ENCODE data around the gene TMEM151A. TPM values are rescaled to one million over a fixed set of nuclear protein-coding genes. Genes with fewer than 3 reads are reported as not detected.
"Not testable (repeated sequence)": the region's sequence is repeated elsewhere in the genome, so short reads cannot be mapped to it uniquely, and the experiment has no call there.

The TMEM151A gene
- not detected for total RNA-seq

DNA sequence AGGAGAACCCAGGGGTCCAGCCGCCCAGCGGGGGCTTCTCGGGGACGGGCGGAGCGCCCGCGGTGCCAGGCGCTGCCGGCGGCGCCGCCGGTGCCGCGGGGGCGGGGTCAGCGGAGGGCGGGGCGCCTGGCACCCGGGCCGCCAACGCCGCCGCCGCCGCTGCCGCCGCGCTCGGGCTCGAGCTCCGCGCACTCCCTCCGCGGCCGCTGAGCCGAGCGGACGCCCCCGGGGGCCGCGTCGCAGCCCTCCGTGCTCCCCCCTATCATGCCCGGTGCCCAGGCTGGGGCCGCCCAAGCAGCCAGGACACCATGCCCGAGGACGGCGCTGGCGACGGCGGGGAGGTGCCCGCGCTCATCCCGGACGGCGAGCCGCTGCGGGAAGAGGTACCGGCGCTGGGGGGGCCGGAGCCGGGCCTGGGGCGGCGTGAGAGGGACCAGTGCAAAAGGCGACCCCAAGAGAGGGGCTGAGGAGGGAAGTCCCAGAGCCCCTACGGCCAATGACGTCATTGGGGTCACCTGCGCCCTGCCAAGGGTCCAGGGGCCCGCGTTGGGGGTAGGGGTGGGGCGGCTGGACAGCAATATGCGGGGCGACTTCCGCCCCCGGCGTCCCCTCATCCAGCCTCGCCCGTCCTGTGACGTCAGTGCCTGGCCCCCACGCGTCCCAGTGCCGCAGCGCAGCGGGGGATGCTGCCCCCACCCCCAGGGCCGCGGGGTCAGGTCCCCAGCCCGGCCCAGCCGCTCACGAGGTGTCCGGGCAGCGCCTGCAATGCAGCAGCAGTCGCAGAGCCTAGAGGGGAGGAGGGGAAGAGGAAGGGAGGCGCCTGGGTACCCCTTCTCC, at the start of gene TMEM151A:
TMEM151A (plus strand) TSS at position 189 of the 837 bp plus-strand sequence; CDS start at position 309, 120 bp downstream.
- H3K36me3 Mint-ChIP-seq (ENCODE audit: low read depth): no peaks in the 10 kb centered on the region
- no peak for DNase-seq
- H3K4me1 Mint-ChIP-seq: peaks cover 38% of the 10 kb centered on the region
- H3K9me3 Mint-ChIP-seq: no peaks in the 10 kb centered on the region
- H3K4me3 Mint-ChIP-seq: peak within 1 kb of the TSS; percentile 89
- POLR2A ChIA-PET: no interaction called here
- peaks cover 25% of the 10 kb centered on the region for H3K27me3 Mint-ChIP-seq
- CTCF ChIA-PET: interaction anchor here (1.2 to 1.9 kb wide), 2 partner anchors 10 to 117 kb away, joined by 3 to 11 read pairs; no protein-coding TSS in a partner anchor
- H3K27ac Mint-ChIP-seq: no peak within 1 kb of the TSS

DNA sequence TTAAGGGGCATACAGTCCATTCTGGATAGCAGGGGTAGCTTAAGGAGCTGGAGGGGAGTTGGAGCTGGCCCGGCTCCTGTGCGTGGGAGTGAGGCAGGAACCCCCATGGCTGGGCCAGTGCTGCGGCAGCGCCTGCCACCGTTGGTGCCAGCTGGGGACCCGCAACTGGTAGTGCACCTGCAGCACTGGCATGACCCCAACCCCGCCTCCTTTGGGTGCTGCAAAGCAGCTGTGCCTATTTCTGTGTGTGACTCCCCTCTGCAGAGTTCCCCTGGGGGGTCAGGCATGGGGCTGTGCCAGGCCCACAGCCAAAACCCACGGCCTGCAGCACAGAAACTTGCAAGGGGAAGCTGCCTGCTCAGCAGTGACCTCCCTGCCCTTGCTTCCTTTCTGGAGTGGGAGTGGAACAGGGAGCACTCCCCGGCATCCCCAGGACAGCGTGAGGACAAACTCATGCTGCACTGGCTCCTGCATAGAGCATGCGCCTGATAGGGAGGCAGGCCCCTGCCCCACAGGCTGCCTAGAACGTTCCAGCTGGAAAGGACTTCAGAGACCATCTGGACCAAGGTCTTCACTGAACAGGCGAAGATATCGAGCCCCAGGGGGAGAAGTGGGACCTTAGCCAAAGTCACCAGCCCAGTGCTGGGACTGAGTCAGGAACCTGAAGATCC, 49.5 kb upstream of the TMEM151A start:
- POLR2A ChIA-PET: no interaction called here
- Mint-ChIP-seq H3K4me3 (no peak overlapping the region), H3K9me3 (no peaks in the 10 kb centered on the region), H3K27me3 (no peaks in the 10 kb centered on the region), H3K27ac (peak overlapping the region; percentile 41), H3K4me1 (peaks cover 16% of the 10 kb centered on the region), H3K36me3 (ENCODE audit: low read depth) (peaks cover 17% of the 10 kb centered on the region)
- no peak for DNase-seq
- CTCF ChIA-PET: interaction anchor here (0.5 to 2.3 kb wide), 6 partner anchors 11 to 177 kb away, joined by 3 to 18 read pairs (median 3); no protein-coding TSS in a partner anchor

DNA sequence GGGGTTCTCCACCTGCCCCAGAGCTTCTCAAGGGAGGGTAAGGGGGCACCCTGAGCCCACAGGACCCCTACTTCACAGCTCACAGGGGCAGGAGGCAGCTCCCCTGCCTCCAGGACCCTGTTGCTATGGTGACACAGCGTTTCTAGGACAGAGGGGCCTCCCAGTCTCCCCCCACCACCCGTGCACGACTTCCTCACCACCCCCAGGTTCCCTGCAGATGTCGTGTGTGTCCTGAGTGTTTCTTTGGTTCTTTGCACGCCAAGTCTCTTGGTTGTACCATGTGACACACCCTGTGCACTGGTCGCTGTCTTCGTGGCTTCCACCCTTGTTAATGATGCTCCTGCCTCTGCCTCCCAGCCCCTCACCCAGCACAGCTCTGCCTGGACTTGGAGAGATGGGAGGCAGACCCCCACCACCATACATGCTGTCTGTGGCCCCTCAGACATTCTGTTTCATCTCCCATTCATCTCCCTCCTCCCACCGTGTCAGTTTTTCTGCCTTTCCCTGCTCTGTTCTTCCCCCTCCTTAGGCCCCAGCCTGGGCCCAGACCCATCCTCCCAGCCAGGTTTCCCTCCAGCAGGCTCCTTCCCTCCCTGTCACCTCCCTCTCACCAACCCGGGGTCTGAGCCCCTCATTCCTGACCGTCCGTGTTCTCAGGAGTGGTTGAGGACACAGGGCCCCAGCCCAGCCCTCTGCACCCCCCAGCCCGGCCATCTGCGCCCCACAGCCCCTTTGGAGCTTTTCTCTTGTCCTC, 47.7 kb upstream of the TMEM151A start:
- POLR2A ChIA-PET: interaction anchor here (0.6 kb wide), 1 partner anchor 12 kb away, joined by 3 read pairs; no protein-coding TSS in a partner anchor
- CTCF ChIA-PET: interaction anchor here (1.1 to 1.5 kb wide), 4 partner anchors 11 to 39 kb away, joined by 3 to 4 read pairs (median 3); no protein-coding TSS in a partner anchor
- no peak for DNase-seq
- no peak overlapping the region for H3K4me3 Mint-ChIP-seq
- H3K36me3 Mint-ChIP-seq (ENCODE audit: low read depth): peaks cover 16% of the 10 kb centered on the region
- no peaks in the 10 kb centered on the region for H3K9me3 Mint-ChIP-seq
- peak overlapping the region; percentile 80 for H3K27ac Mint-ChIP-seq
- no peaks in the 10 kb centered on the region for H3K27me3 Mint-ChIP-seq
- H3K4me1 Mint-ChIP-seq: peaks cover 17% of the 10 kb centered on the region

DNA sequence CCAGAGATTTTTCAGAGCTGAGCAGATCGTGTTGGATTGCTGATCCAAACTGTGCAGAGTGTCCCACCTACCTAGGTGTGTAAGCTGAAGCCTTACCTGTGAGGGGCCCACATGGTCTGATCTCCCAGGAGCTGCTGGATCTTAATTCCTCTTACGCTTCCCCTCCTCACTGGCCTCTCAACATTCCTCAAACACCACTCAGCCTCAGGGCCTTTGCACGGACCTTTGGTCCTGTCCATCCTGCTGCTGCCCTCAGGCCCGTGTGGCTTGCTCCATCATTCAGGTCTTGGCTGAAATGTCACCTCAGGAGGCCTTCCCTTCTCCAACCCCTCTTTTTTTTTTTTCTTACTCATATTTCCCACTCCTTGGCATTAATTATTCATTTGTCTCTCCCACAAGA, 44.4 kb upstream of the TMEM151A start:
- no peak for DNase-seq
- POLR2A ChIA-PET: no interaction called here
- CTCF ChIA-PET: interaction anchor here (0.9 to 1.6 kb wide), 2 partner anchors 25 to 139 kb away, joined by 5 to 6 read pairs; no protein-coding TSS in a partner anchor
- no peaks in the 10 kb centered on the region for H3K9me3 Mint-ChIP-seq
- no peak overlapping the region for H3K4me3 Mint-ChIP-seq
- no peaks in the 10 kb centered on the region for H3K27me3 Mint-ChIP-seq
- H3K4me1 Mint-ChIP-seq: peaks cover 17% of the 10 kb centered on the region
- H3K36me3 Mint-ChIP-seq (ENCODE audit: low read depth): peaks cover 15% of the 10 kb centered on the region
- H3K27ac Mint-ChIP-seq: no peak overlapping the region

DNA sequence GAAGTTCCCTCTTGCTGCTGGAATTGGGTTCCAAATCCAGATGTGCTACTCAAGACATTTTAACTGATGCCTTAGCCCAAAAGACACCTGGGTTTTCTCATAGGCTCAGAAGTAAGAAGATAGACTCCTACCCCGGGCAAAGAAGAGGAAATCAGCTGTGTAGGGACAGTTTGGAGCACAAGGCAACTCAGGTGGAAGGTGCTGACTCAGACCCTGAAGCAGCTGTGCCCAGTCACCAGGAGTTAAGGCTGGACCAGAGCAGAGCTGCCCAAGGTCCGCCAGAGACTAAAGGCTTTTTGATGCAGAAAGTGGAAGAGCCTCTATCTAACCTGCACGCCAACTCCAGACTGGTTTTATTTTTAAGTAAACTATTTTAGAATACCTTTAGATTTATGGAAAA, 43.9 kb upstream of the TMEM151A start:
- Mint-ChIP-seq H3K4me3 (no peak overlapping the region), H3K36me3 (ENCODE audit: low read depth) (peaks cover 12% of the 10 kb centered on the region), H3K27me3 (no peaks in the 10 kb centered on the region), H3K9me3 (no peaks in the 10 kb centered on the region), H3K4me1 (peaks cover 14% of the 10 kb centered on the region), H3K27ac (no peak overlapping the region)
- POLR2A ChIA-PET: no interaction called here
- CTCF ChIA-PET: interaction anchor here (1.1 to 1.6 kb wide), 2 partner anchors 25 to 138 kb away, joined by 3 to 5 read pairs; no protein-coding TSS in a partner anchor
- DNase-seq: no peak

DNA sequence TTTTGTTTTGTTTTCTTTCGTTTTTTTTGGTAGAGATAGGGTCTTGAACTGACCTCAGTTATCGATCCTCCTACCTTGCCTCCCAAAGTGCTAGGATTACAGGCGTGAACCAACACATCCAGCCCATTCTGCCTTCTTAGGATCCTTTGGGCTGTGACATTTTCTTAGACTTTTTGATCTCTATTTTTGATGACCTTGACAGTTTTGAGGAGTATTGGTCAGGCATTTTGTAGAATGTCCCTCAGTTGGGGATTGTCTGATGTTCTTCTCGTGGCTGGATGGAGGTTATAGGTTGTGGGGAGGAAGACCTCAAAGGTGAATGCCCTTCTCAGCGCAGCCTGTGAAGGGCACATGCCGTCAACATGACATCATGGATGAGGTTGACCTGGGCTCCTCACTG, 42.8 kb upstream of the TMEM151A start:
- H3K9me3 Mint-ChIP-seq: no peaks in the 10 kb centered on the region
- DNase-seq: no peak
- H3K36me3 Mint-ChIP-seq (ENCODE audit: low read depth): peaks cover 10% of the 10 kb centered on the region
- H3K4me1 Mint-ChIP-seq: peaks cover 15% of the 10 kb centered on the region
- H3K27ac Mint-ChIP-seq: no peak overlapping the region
- POLR2A ChIA-PET: no interaction called here
- no peaks in the 10 kb centered on the region for H3K27me3 Mint-ChIP-seq
- CTCF ChIA-PET: interaction anchor here (1.1 to 4.5 kb wide), 2 partner anchors 26 to 27 kb away, joined by 3 to 19 read pairs; no protein-coding TSS in a partner anchor
- H3K4me3 Mint-ChIP-seq: no peak overlapping the region

DNA sequence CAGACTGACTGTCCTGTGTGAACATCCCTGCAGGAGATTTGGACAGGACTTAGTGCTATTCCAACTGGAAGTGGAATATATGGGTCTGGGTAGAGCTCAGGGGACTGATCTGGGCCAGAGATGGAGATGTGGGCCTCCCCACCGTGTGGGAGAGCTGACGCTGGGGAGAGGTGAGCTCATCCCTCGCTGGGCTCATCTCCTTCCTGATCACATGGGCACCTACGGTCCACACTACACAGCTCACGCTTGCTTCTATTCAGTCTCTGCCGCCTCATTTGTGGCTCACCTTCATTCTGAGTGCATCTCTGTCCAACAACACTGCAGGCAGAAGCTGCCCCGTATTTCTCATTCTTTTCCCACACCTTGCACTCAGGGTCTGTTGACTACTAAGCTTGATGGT, 39.9 kb upstream of the TMEM151A start:
- Mint-ChIP-seq H3K27ac (no peak overlapping the region), H3K4me3 (no peak overlapping the region), H3K9me3 (no peaks in the 10 kb centered on the region), H3K36me3 (ENCODE audit: low read depth) (peaks cover 8% of the 10 kb centered on the region), H3K4me1 (peaks cover 25% of the 10 kb centered on the region), H3K27me3 (no peaks in the 10 kb centered on the region)
- DNase-seq: no peak
- POLR2A ChIA-PET: no interaction called here
- CTCF ChIA-PET: interaction anchor here (1.3 to 4.5 kb wide), 3 partner anchors 13 to 29 kb away, joined by 3 to 19 read pairs (median 5); no protein-coding TSS in a partner anchor

DNA sequence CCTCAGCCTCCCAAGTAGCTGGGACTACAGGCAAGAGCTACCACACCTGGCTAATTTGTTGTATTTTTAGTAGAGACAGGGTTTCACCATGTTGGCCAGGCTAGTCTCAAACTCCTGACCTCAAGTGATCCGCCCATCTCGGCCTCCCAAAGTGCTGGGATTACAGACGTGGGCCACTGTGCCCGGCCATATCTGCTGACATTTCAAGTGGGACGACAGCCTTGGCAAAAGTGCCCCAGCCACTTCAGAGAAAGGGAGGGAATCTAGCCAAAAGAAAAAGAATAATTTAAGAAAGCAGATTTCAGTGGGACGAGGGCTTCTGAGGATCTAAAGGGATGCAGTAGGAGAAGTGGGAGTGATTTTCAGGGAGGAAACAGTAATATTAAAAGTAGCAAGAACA, 38.6 kb upstream of the TMEM151A start:
- H3K4me1 Mint-ChIP-seq: peaks cover 28% of the 10 kb centered on the region
- DNase-seq; POLR2A ChIA-PET; H3K36me3 Mint-ChIP-seq (ENCODE audit: low read depth); H3K27me3 Mint-ChIP-seq; H3K4me3 Mint-ChIP-seq; H3K27ac Mint-ChIP-seq; H3K9me3 Mint-ChIP-seq: not testable (repeated sequence)
- CTCF ChIA-PET: interaction anchor here (1.3 to 4.5 kb wide), 2 partner anchors 12 to 30 kb away, joined by 3 to 19 read pairs; no protein-coding TSS in a partner anchor

DNA sequence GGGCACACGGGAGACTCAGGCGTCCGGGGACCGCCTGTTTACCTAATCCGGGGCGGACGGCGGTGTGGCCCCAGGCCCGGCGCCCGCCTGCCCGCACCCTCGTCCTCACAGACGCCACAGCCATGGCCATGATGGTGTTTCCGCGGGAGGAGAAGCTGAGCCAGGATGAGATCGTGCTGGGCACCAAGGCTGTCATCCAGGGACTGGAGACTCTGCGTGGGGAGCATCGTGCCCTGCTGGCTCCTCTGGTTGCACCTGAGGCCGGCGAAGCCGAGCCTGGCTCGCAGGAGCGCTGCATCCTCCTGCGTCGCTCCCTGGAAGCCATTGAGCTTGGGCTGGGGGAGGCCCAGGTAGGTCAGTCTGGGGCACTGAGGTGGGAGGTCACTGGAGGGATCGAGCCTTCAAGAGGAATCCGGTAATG, 33.2 kb upstream of the TMEM151A start:
- CTCF ChIA-PET: interaction anchor here (0.6 to 1.2 kb wide), 6 partner anchors 21 to 121 kb away, joined by 3 to 5 read pairs (median 3); no protein-coding TSS in a partner anchor
- peak overlapping the region; percentile 99 for H3K27ac Mint-ChIP-seq

DNA sequence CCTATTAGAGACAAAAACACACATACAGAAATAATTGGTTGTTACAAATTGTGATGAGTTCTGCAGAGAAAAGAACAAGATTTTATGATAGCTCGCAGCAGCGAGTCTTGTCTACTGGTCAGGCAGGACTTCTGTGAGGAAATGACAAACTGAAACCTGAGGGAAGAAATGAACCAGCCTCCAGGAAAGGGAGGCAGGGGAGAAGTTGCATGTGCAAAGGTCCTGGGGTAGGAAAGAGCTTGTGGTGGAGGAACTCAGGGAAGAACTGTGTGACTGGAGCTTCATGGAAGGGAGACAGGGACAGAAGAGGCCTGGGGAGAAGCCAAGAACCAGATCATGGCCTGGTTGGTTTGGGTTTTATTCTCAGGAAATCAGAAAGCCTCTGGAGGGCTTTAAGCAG, 32.5 kb upstream of the TMEM151A start:
- H3K4me1 Mint-ChIP-seq: peaks cover 31% of the 10 kb centered on the region
- peak overlapping the region; percentile 42 for H3K27ac Mint-ChIP-seq
- H3K4me3 Mint-ChIP-seq: peak overlapping the region; percentile 91
- DNase-seq: no peak
- H3K36me3 Mint-ChIP-seq (ENCODE audit: low read depth): peaks cover 24% of the 10 kb centered on the region
- CTCF ChIA-PET: interaction anchor here (1.0 to 1.2 kb wide), 4 partner anchors 20 to 53 kb away, joined by 3 to 5 read pairs (median 3); no protein-coding TSS in a partner anchor
- POLR2A ChIA-PET: no interaction called here
- no peaks in the 10 kb centered on the region for H3K9me3 Mint-ChIP-seq
- H3K27me3 Mint-ChIP-seq: no peaks in the 10 kb centered on the region

More for the DNA sequence above, 33.2 kb upstream of the TMEM151A start:
- Mint-ChIP-seq H3K4me3 (peak overlapping the region; percentile 91), H3K9me3 (no peaks in the 10 kb centered on the region), H3K36me3 (ENCODE audit: low read depth) (peaks cover 20% of the 10 kb centered on the region), H3K27me3 (no peaks in the 10 kb centered on the region), H3K4me1 (peaks cover 33% of the 10 kb centered on the region)
- POLR2A ChIA-PET: no interaction called here
- DNase-seq: no peak

DNA sequence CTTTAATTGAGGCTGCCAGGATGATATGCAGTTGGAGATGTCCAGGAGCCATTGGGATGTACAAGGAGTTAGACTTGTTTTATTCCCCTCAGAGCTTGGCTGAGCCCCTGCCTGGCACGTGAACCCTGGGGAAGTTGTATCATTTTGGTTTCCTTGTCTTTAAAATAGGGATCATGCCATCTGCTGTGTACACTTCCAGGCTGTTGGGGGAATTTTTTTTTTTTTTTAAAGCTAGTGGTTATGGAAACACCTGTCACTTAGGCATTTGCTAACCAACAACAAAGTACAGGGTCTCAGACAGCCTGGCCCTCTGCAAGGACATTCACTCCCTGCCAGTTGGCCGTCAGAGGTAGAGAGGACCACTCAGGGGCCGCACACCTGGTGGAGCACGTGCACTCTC, 31.7 kb upstream of the TMEM151A start:
- CTCF ChIA-PET: no interaction called here
- Mint-ChIP-seq H3K4me1 (peaks cover 31% of the 10 kb centered on the region), H3K9me3 (no peaks in the 10 kb centered on the region), H3K27me3 (no peaks in the 10 kb centered on the region), H3K36me3 (ENCODE audit: low read depth) (peaks cover 29% of the 10 kb centered on the region), H3K27ac (no peak overlapping the region), H3K4me3 (peak overlapping the region; percentile 91)
- POLR2A ChIA-PET: no interaction called here
- DNase-seq: no peak

DNA sequence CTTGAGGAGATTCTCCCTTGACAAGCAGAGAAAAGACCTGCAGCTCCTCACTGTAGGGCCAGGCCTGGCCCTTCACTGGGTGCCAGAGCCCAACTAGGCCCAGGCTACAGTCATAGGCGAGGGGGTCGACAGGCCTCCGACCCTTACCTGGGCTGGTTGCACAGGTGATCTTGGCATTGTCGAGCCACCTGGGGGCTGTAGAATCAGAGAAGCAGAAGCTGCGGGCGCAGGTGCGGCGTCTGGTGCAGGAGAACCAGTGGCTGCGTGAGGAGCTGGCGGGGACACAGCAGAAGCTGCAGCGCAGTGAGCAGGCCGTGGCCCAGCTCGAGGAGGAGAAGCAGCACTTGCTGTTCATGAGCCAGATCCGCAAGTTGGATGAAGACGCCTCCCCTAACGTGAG, 30.1 kb upstream of the TMEM151A start:
- Mint-ChIP-seq H3K27ac (no peak overlapping the region), H3K4me1 (peaks cover 21% of the 10 kb centered on the region), H3K36me3 (ENCODE audit: low read depth) (peaks cover 29% of the 10 kb centered on the region), H3K9me3 (no peaks in the 10 kb centered on the region), H3K27me3 (no peaks in the 10 kb centered on the region), H3K4me3 (no peak overlapping the region)
- no peak for DNase-seq
- CTCF ChIA-PET: interaction anchor here (1.1 to 1.2 kb wide), 2 partner anchors 21 to 25 kb away, joined by 3 to 4 read pairs; no protein-coding TSS in a partner anchor
- POLR2A ChIA-PET: interaction anchor here (0.6 kb wide), 1 partner anchor 11 kb away, joined by 3 read pairs; no protein-coding TSS in a partner anchor

Data from activated CD4-positive, alpha-beta T cell treated with anti-CD3 and anti-CD28 coated beads, Interleukin-2, amount 10 ng/mL, durations not matched to agents 7 days and 5 days (primary cell).